H7 (cell line): ENCODE measurements around the gene NOVA1. TPM values are rescaled to one million over a fixed set of nuclear protein-coding genes. Genes with fewer than 3 reads are reported as not detected.

Experiments used
- DNase-seq: peaks from one replicate; pipeline ENCODE4 v3.0.0; 2012
- H3K27me3 ChIP-seq: 2 replicates; pipeline ENCODE4 v1.6.0; 2011; ENCODE audit warnings: mild to moderate bottlenecking, low read length; ENCODE audit not compliant: control insufficient read depth, insufficient read depth
- H3K36me3 ChIP-seq: replicated peaks from 2 replicates; pipeline ENCODE4 v1.5.1; 2011; ENCODE audit warnings: low read length; ENCODE audit not compliant: control insufficient read depth, insufficient read depth
- H3K4me3 ChIP-seq: 2 replicates; pipeline ENCODE4 v1.5.1; 2011; ENCODE audit warnings: low read depth, mild to moderate bottlenecking, control low read depth, low read length, moderate library complexity; ENCODE audit not compliant: insufficient read depth
- total RNA-seq: library from RNA; depleted of rRNA; stranded (reverse); fragments of >200 nt; shearing (Covaris generic); gene quantifications from 2 replicates; pipeline ENCODE4 v1.2.3, GENCODE V29; 2014

The NOVA1 gene
- total RNA-seq, 1 experiment from 2014 or later: 4.7 TPM

DNA sequence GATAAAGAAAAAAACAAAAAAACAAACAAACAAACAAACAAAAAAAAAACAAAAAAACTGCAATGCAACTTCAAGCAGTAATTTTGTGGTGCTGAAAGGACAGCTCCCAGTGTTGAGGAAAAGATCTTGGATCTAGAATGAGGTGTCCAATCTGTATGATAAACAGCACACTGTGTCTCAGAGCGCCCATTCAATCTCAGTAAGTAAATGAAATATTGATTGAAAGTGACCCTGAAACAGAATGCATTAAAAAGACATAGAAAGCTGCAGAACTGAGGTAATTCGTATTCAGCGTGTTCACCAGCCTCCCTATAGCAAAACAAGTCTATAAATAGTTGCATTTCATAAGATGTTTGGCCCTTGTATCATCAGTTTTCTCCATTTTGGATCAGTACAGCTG lies 153.0 kb downstream of the NOVA1 start:
- Histone ChIP-seq H3K36me3 (no peaks in the 10 kb centered on the region), H3K4me3 (no peak overlapping the region), H3K27me3 (no peaks in the 10 kb centered on the region)
- no peak for DNase-seq

DNA sequence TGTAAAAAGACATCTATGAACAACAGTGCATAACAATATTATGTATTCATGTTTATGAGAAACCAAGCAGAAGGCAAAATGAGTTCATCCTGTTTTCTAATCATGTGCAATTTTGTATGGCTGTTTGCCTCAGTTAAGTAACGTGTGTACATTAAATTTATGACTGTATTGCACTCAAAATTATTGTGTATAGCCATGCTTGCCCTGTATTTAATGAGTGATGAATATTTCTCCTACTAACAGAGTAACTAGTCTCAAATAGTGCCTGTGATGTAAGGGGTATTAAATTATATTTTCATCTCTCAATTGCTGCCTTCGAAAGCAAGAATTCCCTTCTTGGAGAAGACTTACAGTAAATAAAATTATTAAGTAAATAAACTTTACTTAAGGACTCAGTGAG lies 154.2 kb downstream of the NOVA1 start:
- Histone ChIP-seq H3K36me3 (no peaks in the 10 kb centered on the region), H3K27me3 (no peaks in the 10 kb centered on the region), H3K4me3 (no peak overlapping the region)
- no peak for DNase-seq

DNA sequence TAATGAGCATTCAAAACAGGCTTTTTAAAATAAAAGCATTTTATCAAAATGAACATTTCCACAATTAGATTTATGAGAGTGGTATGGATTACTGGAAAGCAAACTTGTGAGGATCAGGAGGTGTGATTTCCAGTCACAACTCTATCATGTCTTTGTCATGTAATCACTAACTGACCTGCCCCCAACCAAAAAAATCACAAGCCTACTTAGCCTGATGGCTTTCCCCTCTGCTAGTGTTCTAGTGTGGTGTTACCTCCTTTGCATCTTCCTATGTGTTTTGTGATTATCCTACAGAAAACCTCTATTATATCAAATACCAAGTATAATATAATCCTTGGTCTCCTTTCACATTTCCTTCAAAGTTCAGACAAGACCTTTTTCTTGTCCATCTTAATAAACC lies 168.6 kb downstream of the NOVA1 start:
- no peaks in the 10 kb centered on the region for H3K27me3 ChIP-seq
- H3K4me3 ChIP-seq: no peak overlapping the region
- DNase-seq: no peak
- no peaks in the 10 kb centered on the region for H3K36me3 ChIP-seq

- no peak overlapping the region for H3K4me3 ChIP-seq
- no peaks in the 10 kb centered on the region for H3K36me3 ChIP-seq
- H3K27me3 ChIP-seq: no peaks in the 10 kb centered on the region
- no peak for DNase-seq
These were observed 170.7 kb downstream of the NOVA1 start for GRCh38 chr14:26427097-26427496.

DNA sequence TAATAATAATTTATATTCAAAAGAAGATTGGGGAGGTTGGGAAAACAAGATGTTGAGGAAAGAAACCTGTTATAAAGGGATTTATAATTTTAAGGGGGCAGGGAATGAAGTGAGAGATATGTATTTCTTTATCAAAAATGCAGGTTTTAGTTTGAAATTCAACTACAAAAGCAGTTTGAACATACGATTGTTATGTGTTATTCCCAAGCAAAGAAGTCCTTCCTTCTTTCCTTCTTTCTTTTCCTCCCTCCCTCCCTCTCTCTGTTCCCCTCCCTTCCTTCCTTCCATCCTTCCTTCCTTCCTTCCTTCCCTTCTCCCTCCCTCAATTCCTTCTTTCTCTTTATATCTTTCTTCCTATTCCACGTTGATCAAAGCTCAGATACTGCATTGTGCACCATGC lies 173.3 kb downstream of the NOVA1 start:
- no peak for DNase-seq
- H3K4me3 ChIP-seq: no peak overlapping the region
- no peaks in the 10 kb centered on the region for H3K36me3 ChIP-seq
- H3K27me3 ChIP-seq: no peaks in the 10 kb centered on the region

- H3K36me3 ChIP-seq: no peaks in the 10 kb centered on the region
- H3K27me3 ChIP-seq: no peaks in the 10 kb centered on the region
- H3K4me3 ChIP-seq: no peak overlapping the region
- DNase-seq: no peak
These were observed 182.2 kb downstream of the NOVA1 start for GRCh38 chr14:26415618-26416123.

- no peaks in the 10 kb centered on the region for H3K27me3 ChIP-seq
- no peaks in the 10 kb centered on the region for H3K36me3 ChIP-seq
- no peak for DNase-seq
- no peak overlapping the region for H3K4me3 ChIP-seq
These were observed 182.9 kb downstream of the NOVA1 start for GRCh38 chr14:26414926-26415325.

DNA sequence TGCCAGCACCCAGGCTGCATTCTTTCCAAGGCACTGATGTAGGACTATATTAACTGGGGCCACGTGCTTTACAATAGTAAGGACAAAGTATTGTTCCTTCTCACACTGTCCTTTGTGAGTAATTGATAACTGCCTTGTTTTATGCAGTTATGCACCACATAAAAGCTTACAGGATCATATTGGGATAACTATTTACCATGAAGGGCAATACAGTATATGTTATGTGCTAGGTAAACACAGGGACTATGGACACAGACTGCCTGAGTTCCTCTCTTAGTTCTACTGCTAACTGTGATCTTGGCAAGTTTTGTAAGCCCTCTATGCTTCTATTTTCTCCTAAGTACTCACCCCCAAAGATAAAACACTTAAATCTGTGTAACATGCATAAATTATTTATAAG lies 183.7 kb downstream of the NOVA1 start:
- no peak for DNase-seq
- Histone ChIP-seq H3K4me3 (no peak overlapping the region), H3K27me3 (no peaks in the 10 kb centered on the region), H3K36me3 (no peaks in the 10 kb centered on the region)

GRCh38 chr14:26412421-26412820 lies 185.4 kb downstream of the NOVA1 start:
- no peaks in the 10 kb centered on the region for H3K36me3 ChIP-seq
- H3K27me3 ChIP-seq: no peaks in the 10 kb centered on the region
- H3K4me3 ChIP-seq: no peak overlapping the region
- DNase-seq: no peak

DNA sequence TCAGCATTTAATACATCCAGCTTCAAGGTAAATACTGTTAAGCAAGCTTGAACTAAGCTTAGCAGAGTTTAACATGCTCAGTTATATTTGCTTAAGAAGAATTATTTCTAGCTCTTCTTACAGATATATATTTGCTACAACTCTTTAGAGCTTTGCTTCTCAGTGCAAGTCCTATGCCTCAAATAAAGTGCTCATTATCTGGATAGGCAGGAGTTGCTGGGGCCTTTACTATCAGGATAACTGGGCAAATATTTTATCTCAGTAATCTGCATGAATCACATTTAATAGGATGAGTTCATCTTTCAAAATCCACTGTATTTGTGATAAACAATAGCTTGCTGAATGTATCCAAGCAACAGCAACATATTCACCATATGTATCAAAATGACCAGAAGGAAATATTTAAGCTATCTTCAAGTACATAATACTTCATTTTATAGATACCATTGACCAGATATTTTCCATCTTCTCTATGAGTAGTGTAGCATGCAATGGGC lies 187.6 kb downstream of the NOVA1 start:
- Histone ChIP-seq H3K27me3 (no peaks in the 10 kb centered on the region), H3K36me3 (no peaks in the 10 kb centered on the region), H3K4me3 (no peak overlapping the region)
- DNase-seq: no peak

DNA sequence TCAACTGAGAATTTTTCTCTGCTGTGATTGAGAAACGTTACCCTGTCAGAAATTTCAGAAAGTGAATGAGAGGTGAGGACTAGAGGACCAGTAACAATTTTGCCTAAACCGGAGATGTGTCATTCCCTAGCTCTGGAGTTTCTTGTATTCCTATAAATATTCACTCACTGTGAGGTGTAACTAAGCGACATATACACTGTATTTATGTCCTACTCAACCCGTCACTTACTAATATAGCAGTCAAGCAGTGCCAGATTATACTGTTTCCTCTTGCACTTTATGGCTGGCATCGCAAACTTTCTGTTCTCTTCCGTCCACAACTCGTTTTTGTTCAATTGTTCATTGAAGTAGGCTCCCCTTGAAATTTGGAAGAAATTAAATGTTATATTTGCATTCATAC lies 192.9 kb downstream of the NOVA1 start:
- H3K4me3 ChIP-seq: no peak overlapping the region
- DNase-seq: no peak
- no peaks in the 10 kb centered on the region for H3K27me3 ChIP-seq
- H3K36me3 ChIP-seq: no peaks in the 10 kb centered on the region

- H3K36me3 ChIP-seq: no peaks in the 10 kb centered on the region
- DNase-seq: no peak
- no peak overlapping the region for H3K4me3 ChIP-seq
- H3K27me3 ChIP-seq: no peaks in the 10 kb centered on the region
These were observed 194.1 kb downstream of the NOVA1 start for GRCh38 chr14:26403760-26404159.

- DNase-seq: no peak
- Histone ChIP-seq H3K4me3 (no peak overlapping the region), H3K36me3 (no peaks in the 10 kb centered on the region), H3K27me3 (no peaks in the 10 kb centered on the region)
These were observed 195.7 kb downstream of the NOVA1 start for GRCh38 chr14:26402126-26402525.

- Histone ChIP-seq H3K36me3 (no peaks in the 10 kb centered on the region), H3K27me3 (no peaks in the 10 kb centered on the region), H3K4me3 (no peak overlapping the region)
- no peak for DNase-seq
These were observed 196.5 kb downstream of the NOVA1 start for GRCh38 chr14:26401179-26401968.

DNA sequence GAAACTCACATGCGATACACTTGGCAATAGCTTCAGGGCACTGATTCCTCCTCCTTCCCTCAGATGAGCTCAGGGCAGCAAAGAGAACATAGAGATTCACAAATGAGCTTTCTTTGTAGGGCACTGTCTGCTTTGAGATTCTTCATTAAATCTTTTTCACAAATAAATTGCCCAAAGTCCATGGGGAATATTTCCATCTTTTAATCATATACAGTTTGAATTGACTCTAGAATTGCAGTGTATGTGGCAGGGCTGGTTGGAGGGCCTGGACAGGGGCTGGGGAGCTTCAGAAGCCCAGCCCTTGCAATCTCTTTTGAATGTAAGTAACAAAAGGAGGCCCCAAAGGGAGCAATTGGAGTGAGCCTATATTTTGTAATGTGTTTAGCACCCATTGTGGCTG lies 197.5 kb downstream of the NOVA1 start:
- H3K4me3 ChIP-seq: no peak overlapping the region

More for the DNA sequence above, 197.5 kb downstream of the NOVA1 start:
- H3K27me3 ChIP-seq: no peaks in the 10 kb centered on the region
- DNase-seq: no peak
- H3K36me3 ChIP-seq: no peaks in the 10 kb centered on the region
